Hepatocyte (in vitro differentiated cells): ENCODE data around the gene CNNM4. TPM values are rescaled to one million over a fixed set of nuclear protein-coding genes. Genes with fewer than 3 reads are reported as not detected.

ENCODE experiments used
- DNase-seq: peaks from one replicate; pipeline ENCODE4 v3.0.0-alpha.2; 2016; ENCODE audit warnings: low spot score
- H2AFZ ChIP-seq: fragments of 200-600 bp; sonication (generic); 2 replicates; pipeline ENCODE4 v1.6.0; 2016; ENCODE audit warnings: antibody characterized with exemption, mild to moderate bottlenecking
- H3K27ac ChIP-seq: fragments of 200-600 bp; sonication (generic); 2 replicates; pipeline ENCODE4 v1.5.1; 2016; ENCODE audit warnings: mild to moderate bottlenecking
- H3K27me3 ChIP-seq: fragments of 200-600 bp; sonication (generic); 2 replicates; pipeline ENCODE4 v1.6.1; 2016
- H3K36me3 ChIP-seq: fragments of 200-600 bp; sonication (generic); replicated peaks from 2 replicates; pipeline ENCODE4 v1.5.1; 2016; ENCODE audit warnings: low read depth; ENCODE audit not compliant: insufficient read depth
- H3K4me1 ChIP-seq: fragments of 200-600 bp; sonication (generic); 2 replicates; pipeline ENCODE4 v1.5.1; 2016; ENCODE audit warnings: mild to moderate bottlenecking, moderate library complexity; ENCODE audit not compliant: insufficient read depth
- H3K4me2 ChIP-seq: fragments of 200-600 bp; sonication (generic); 2 replicates; pipeline ENCODE4 v1.6.0; 2016
- H3K4me3 ChIP-seq: fragments of 200-600 bp; sonication (generic); 2 replicates; pipeline ENCODE4 v1.5.1; 2016; ENCODE audit warnings: mild to moderate bottlenecking
- H3K79me2 ChIP-seq: fragments of 200-600 bp; sonication (generic); 2 replicates; pipeline ENCODE4 v1.6.0; 2017; ENCODE audit warnings: mild to moderate bottlenecking
- H3K9me2 ChIP-seq: fragments of 200-600 bp; sonication (generic); replicated peaks from 2 replicates; pipeline ENCODE4 v1.6.0; 2017; ENCODE audit warnings: mild to moderate bottlenecking; ENCODE audit not compliant: insufficient read depth
- H3K9me3 ChIP-seq: fragments of 200-600 bp; sonication (generic); 2 replicates; pipeline ENCODE4 v1.5.1; 2016; ENCODE audit warnings: low read depth, mild to moderate bottlenecking
- H4K20me1 ChIP-seq: fragments of 200-600 bp; sonication (generic); 2 replicates; pipeline ENCODE4 v1.6.0; 2016; ENCODE audit warnings: mild to moderate bottlenecking; ENCODE audit not compliant: insufficient read depth, poor library complexity, severe bottlenecking
- CTCF ChIP-seq: fragments of 200-600 bp; sonication (generic); IDR thresholded peaks from 2 replicates; pipeline ENCODE4 v1.5.1; 2016; ENCODE audit warnings: antibody characterized with exemption, mild to moderate bottlenecking; ENCODE audit not compliant: poor library complexity
- EZH2 ChIP-seq: fragments of 200-600 bp; sonication (generic); IDR thresholded peaks from 2 replicates; pipeline ENCODE4 v1.6.1; 2016; ENCODE audit warnings: antibody characterized with exemption, mild to moderate bottlenecking, borderline replicate concordance
- EZH2phosphoT487 ChIP-seq: fragments of 200-600 bp; sonication (generic); IDR thresholded peaks from one replicate; pipeline ENCODE4 v1.6.1; 2018; ENCODE audit warnings: antibody characterized with exemption, mild to moderate bottlenecking, low read depth, moderate library complexity; ENCODE audit not compliant: unreplicated experiment, severe bottlenecking
- WGBS: methylation state at CpG from one replicate; pipeline ENCODE4 v1.1.6; 2016; ENCODE audit warnings: low lambda C conversion rate; ENCODE audit errors: missing lambda C conversion rate; 5-methylcytosine and 5-hydroxymethylcytosine counted together
- polyA plus RNA-seq: library from polyadenylated mRNA; unstranded; fragments of >200 nt; fragmentation: Nextera tagmentation; extraction: Ambion mirVana; gene quantifications from 2 replicates; pipeline ENCODE4 v1.2.1, GENCODE V29; 2016
- total RNA-seq: library from RNA; depleted of rRNA; stranded (reverse); fragments of >200 nt; gene quantifications from 2 replicates; pipeline ENCODE4 v1.2.3, GENCODE V29; 2014

CNNM4 gene
- total and polyA plus RNA-seq, 2 experiments from 2014 or later = 8.8 to 10.8 TPM

DNA sequence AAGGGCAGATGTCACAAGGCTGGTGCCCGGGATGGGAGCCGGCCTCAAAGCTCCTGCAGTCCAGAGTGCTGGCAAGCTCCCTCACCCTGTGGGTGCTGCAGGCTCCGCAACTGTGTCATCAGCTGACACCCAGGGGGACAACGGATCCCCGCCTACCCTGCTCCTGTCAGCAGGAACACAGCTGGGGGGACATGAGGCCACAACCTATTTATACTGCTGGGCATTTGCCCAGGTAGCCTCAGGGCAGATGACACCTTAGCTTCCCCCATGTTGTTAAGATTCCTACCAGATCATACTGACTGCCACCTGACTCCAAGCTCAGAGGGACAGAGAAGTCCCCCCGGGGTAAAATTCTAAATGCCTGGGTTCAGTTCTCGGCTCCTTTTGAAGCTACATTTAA is 81.9 kb downstream of the CNNM4 start:
- H3K4me1 ChIP-seq = no peaks in the 10 kb centered on the region
- TF ChIP-seq EZH2 = no peak
- TF ChIP-seq EZH2phosphoT487 = no peak
- no peak overlapping the region for H2AFZ ChIP-seq
- no peaks in the 10 kb centered on the region for H4K20me1 ChIP-seq
- H3K4me3 ChIP-seq = no peak overlapping the region
- WGBS = 91% methylated on average over 7 of the region's 7 CpGs
- no peaks in the 10 kb centered on the region for H3K9me3 ChIP-seq
- no peak for DNase-seq
- no peaks in the 10 kb centered on the region for H3K79me2 ChIP-seq
- no peaks in the 10 kb centered on the region for H3K9me2 ChIP-seq
- H3K4me2 ChIP-seq = no peak overlapping the region
- no peaks in the 10 kb centered on the region for H3K36me3 ChIP-seq
- no peak overlapping the region for H3K27ac ChIP-seq
- H3K27me3 ChIP-seq = no peaks in the 10 kb centered on the region

DNA sequence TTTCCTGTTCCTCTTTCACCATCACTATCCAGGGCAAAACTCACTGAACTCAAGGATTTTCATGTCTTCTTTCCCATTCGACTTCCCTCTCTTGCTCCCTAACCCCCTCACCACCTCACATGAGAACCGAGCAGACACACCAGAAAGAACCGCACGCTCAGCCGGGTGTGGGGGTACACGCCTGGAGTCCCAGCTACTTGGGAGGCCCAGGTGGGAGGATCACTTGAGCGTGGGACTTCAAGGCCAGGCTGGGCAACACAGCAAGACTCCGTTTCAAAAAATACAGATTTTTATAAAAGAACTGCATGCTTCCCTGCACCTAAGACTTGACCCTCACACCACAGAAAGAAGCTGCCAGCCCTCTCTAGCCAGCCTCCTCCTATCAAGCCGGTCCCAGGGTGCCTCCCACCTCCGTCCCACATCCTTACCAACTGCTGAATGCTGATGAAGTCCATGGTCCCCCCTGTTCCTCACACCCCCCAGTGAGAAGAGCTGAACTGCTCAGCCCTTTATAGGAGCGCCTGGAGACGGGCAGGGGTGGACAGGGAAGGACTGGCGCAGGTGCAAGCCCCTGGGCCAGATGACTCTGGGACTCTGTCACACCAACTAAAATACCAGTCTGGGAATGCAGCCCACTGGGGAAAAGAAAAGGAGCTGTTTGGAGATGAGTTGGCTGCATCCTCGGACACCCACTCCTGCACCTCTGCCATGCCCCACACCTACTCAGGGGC is 83.0 kb downstream of the CNNM4 start, which contains the start of gene ANKRD23:
ANKRD23 (minus strand) TSS at position 484 of the 731 bp plus-strand sequence; CDS start at position 455, 29 bp downstream.
- Histone ChIP-seq H3K79me2 (no peaks in the 10 kb centered on the region), H3K27me3 (no peaks in the 10 kb centered on the region), H3K9me3 (no peaks in the 10 kb centered on the region), H3K36me3 (no peaks in the 10 kb centered on the region), H2AFZ (no peak within 1 kb of the TSS), H4K20me1 (no peaks in the 10 kb centered on the region), H3K4me2 (no peak within 1 kb of the TSS), H3K27ac (no peak within 1 kb of the TSS), H3K4me3 (no peak within 1 kb of the TSS), H3K9me2 (no peaks in the 10 kb centered on the region), H3K4me1 (no peaks in the 10 kb centered on the region)
- no peak for DNase-seq
- 96% methylated on average over 14 of the region's 14 CpGs for WGBS
- TF ChIP-seq CTCF = no peak
- no peak for TF ChIP-seq EZH2phosphoT487

GRCh38 chr2:96844405-96844808 is 83.7 kb downstream of the CNNM4 start:
- no peak overlapping the region for H2AFZ ChIP-seq
- no peaks in the 10 kb centered on the region for H3K36me3 ChIP-seq
- no peaks in the 10 kb centered on the region for H3K79me2 ChIP-seq
- no peaks in the 10 kb centered on the region for H4K20me1 ChIP-seq
- H3K4me1 ChIP-seq = no peaks in the 10 kb centered on the region
- H3K4me3 ChIP-seq = no peak overlapping the region
- no peak for DNase-seq
- no peaks in the 10 kb centered on the region for H3K9me2 ChIP-seq
- no peak overlapping the region for H3K4me2 ChIP-seq
- WGBS = 91% methylated on average over 13 of the region's 17 CpGs
- H3K27me3 ChIP-seq = no peaks in the 10 kb centered on the region
- no peak overlapping the region for H3K27ac ChIP-seq
- no peak for TF ChIP-seq EZH2phosphoT487
- TF ChIP-seq CTCF = no peak
- TF ChIP-seq EZH2 = no peak
- H3K9me3 ChIP-seq = no peaks in the 10 kb centered on the region

GRCh38 chr2:96846825-96847224 is 86.1 kb downstream of the CNNM4 start:
- H3K9me3 ChIP-seq = no peaks in the 10 kb centered on the region
- H3K27ac ChIP-seq = no peak overlapping the region
- no peaks in the 10 kb centered on the region for H3K27me3 ChIP-seq
- no peaks in the 10 kb centered on the region for H3K79me2 ChIP-seq
- 95% methylated on average over 5 of the region's 5 CpGs for WGBS
- no peaks in the 10 kb centered on the region for H3K4me1 ChIP-seq
- H4K20me1 ChIP-seq = no peaks in the 10 kb centered on the region
- H3K4me3 ChIP-seq = no peak overlapping the region
- no peak for DNase-seq
- TF ChIP-seq CTCF = no peak
- no peak for TF ChIP-seq EZH2phosphoT487
- no peak for TF ChIP-seq EZH2
- no peaks in the 10 kb centered on the region for H3K9me2 ChIP-seq
- no peak overlapping the region for H3K4me2 ChIP-seq
- no peak overlapping the region for H2AFZ ChIP-seq
- H3K36me3 ChIP-seq = no peaks in the 10 kb centered on the region
